Panc1 (cell line): ENCODE results near the gene MCM3AP.

Source experiments
- POLR2AphosphoS5 ChIP-seq: IDR thresholded peaks from 2 replicates; pipeline ENCODE4 v1.6.1; 2012; ENCODE audit warnings: mild to moderate bottlenecking, low read depth, low read length, moderate library complexity
- TF ChIP-seq, protein P1 (sequence below): fragments of 450-650 bp; IDR thresholded peaks from 2 replicates; pipeline ENCODE4 v1.5.1; 2017; ENCODE audit warnings: mild to moderate bottlenecking
- TF ChIP-seq, protein P2 (sequence below), 2 experiments: IDR thresholded peaks; 2 replicates each; pipeline ENCODE4 v1.6.1; 2011 to 2012; ENCODE audit warnings: low read depth in 2 of 2, control low read depth in 1 of 2, low read length in 1 of 2, mild to moderate bottlenecking in 1 of 2, moderate library complexity in 1 of 2; ENCODE audit not compliant: insufficient read depth in 1 of 2

GRCh38 chr21:46319186-46319585 lies 33.8 kb upstream of the MCM3AP start:
- TF ChIP-seq, protein P1, sequence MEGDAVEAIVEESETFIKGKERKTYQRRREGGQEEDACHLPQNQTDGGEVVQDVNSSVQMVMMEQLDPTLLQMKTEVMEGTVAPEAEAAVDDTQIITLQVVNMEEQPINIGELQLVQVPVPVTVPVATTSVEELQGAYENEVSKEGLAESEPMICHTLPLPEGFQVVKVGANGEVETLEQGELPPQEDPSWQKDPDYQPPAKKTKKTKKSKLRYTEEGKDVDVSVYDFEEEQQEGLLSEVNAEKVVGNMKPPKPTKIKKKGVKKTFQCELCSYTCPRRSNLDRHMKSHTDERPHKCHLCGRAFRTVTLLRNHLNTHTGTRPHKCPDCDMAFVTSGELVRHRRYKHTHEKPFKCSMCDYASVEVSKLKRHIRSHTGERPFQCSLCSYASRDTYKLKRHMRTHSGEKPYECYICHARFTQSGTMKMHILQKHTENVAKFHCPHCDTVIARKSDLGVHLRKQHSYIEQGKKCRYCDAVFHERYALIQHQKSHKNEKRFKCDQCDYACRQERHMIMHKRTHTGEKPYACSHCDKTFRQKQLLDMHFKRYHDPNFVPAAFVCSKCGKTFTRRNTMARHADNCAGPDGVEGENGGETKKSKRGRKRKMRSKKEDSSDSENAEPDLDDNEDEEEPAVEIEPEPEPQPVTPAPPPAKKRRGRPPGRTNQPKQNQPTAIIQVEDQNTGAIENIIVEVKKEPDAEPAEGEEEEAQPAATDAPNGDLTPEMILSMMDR, result no peak
- TF ChIP-seq, protein P2, sequence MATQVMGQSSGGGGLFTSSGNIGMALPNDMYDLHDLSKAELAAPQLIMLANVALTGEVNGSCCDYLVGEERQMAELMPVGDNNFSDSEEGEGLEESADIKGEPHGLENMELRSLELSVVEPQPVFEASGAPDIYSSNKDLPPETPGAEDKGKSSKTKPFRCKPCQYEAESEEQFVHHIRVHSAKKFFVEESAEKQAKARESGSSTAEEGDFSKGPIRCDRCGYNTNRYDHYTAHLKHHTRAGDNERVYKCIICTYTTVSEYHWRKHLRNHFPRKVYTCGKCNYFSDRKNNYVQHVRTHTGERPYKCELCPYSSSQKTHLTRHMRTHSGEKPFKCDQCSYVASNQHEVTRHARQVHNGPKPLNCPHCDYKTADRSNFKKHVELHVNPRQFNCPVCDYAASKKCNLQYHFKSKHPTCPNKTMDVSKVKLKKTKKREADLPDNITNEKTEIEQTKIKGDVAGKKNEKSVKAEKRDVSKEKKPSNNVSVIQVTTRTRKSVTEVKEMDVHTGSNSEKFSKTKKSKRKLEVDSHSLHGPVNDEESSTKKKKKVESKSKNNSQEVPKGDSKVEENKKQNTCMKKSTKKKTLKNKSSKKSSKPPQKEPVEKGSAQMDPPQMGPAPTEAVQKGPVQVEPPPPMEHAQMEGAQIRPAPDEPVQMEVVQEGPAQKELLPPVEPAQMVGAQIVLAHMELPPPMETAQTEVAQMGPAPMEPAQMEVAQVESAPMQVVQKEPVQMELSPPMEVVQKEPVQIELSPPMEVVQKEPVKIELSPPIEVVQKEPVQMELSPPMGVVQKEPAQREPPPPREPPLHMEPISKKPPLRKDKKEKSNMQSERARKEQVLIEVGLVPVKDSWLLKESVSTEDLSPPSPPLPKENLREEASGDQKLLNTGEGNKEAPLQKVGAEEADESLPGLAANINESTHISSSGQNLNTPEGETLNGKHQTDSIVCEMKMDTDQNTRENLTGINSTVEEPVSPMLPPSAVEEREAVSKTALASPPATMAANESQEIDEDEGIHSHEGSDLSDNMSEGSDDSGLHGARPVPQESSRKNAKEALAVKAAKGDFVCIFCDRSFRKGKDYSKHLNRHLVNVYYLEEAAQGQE (IDR thresholded peaks at IDR 0.05; ENCODE audit: insufficient read depth in 1 of 2, low read depth in 2 of 2, low read length in 1 of 2), result no peak
- TF ChIP-seq POLR2AphosphoS5, result 0 out of 2 replicates have a peak, but pooled peaks have one; percentile 2
